GM23338 (cell line): ENCODE data around the gene WDR37. TPM values are rescaled to one million over a fixed set of nuclear protein-coding genes. Genes with fewer than 3 reads are reported as not detected.

Source experiments
- ATAC-seq: fragments of 200-7000 bp; cut with Tn5 transposase; 3 replicates; pipeline ENCODE4 v1.9.1; 2020
- DNase-seq: peaks from one replicate; pipeline ENCODE4 v3.0.0-alpha.2; 2015; ENCODE audit warnings: low spot score
- H2AFZ ChIP-seq: fragments of 200-600 bp; sonication (generic); 2 replicates; pipeline ENCODE4 v1.8.0; 2016; ENCODE audit warnings: antibody characterized with exemption, mild to moderate bottlenecking, moderate library complexity
- H3F3A ChIP-seq: fragments of 200-600 bp; sonication (generic); replicated peaks from 2 replicates; pipeline ENCODE4 v1.8.0; 2017; ENCODE audit warnings: antibody characterized with exemption, mixed run types, low read depth
- H3K27ac ChIP-seq: fragments of 200-600 bp; sonication (generic); 2 replicates; pipeline ENCODE4 v1.6.1; 2016; ENCODE audit warnings: low read depth
- H3K27me3 ChIP-seq: fragments of 200-600 bp; sonication (generic); 2 replicates; pipeline ENCODE4 v1.8.0; 2016; ENCODE audit warnings: mild to moderate bottlenecking, mixed run types, moderate library complexity; ENCODE audit not compliant: insufficient read depth
- H3K36me3 ChIP-seq: fragments of 200-600 bp; sonication (generic); 2 replicates; pipeline ENCODE4 v1.8.0; 2016; ENCODE audit warnings: mild to moderate bottlenecking; ENCODE audit not compliant: insufficient read depth
- H3K4me1 ChIP-seq: fragments of 200-600 bp; sonication (generic); 2 replicates; pipeline ENCODE4 v1.8.0; 2016; ENCODE audit warnings: mild to moderate bottlenecking, moderate library complexity; ENCODE audit not compliant: insufficient read depth
- H3K4me2 ChIP-seq: fragments of 200-600 bp; sonication (generic); 2 replicates; pipeline ENCODE4 v1.7.1; 2017; ENCODE audit warnings: mixed run types
- H3K4me3 ChIP-seq: fragments of 200-600 bp; sonication (generic); 2 replicates; pipeline ENCODE4 v1.6.1; 2016; ENCODE audit warnings: mixed run types
- H3K79me2 ChIP-seq: fragments of 200-600 bp; sonication (generic); replicated peaks from 2 replicates; pipeline ENCODE4 v1.8.0; 2017; ENCODE audit warnings: mild to moderate bottlenecking; ENCODE audit not compliant: insufficient read depth
- H3K9me2 ChIP-seq: fragments of 200-600 bp; sonication (generic); 2 replicates; pipeline ENCODE4 v1.8.0; 2017; ENCODE audit not compliant: insufficient read depth
- H4K20me1 ChIP-seq: fragments of 200-600 bp; sonication (generic); replicated peaks from 2 replicates; pipeline ENCODE4 v1.8.0; 2017; ENCODE audit warnings: mild to moderate bottlenecking; ENCODE audit not compliant: insufficient read depth
- H3K27ac Mint-ChIP-seq: 2 replicates; pipeline ENCODE4 v1.8.0; 2020; ENCODE audit warnings: inconsistent platforms, mild to moderate bottlenecking, moderate library complexity, mixed read lengths
- H3K27me3 Mint-ChIP-seq: 3 replicates; pipeline ENCODE4 v1.8.0; 2022; ENCODE audit warnings: low read depth, mild to moderate bottlenecking, moderate library complexity, mixed read lengths, inconsistent platforms; ENCODE audit not compliant: insufficient read depth, poor library complexity
- H3K36me3 Mint-ChIP-seq: 3 replicates; pipeline ENCODE4 v1.8.0; 2021; ENCODE audit warnings: low read depth, mild to moderate bottlenecking, inconsistent platforms, moderate library complexity, mixed read lengths
- H3K4me1 Mint-ChIP-seq: 3 replicates; pipeline ENCODE4 v1.8.0; 2020; ENCODE audit warnings: mild to moderate bottlenecking, inconsistent platforms, mixed read lengths
- H3K4me3 Mint-ChIP-seq: 3 replicates; pipeline ENCODE4 v1.8.0; 2021; ENCODE audit warnings: moderate library complexity, mild to moderate bottlenecking, inconsistent platforms, mixed read lengths
- H3K9me3 Mint-ChIP-seq: 3 replicates; pipeline ENCODE4 v1.8.0; 2020; ENCODE audit warnings: moderate library complexity, mild to moderate bottlenecking, inconsistent platforms, mixed read lengths
- CREB1 ChIP-seq: fragments of 250-450 bp; sonication (Bioruptor Pico); IDR thresholded peaks from 2 replicates; pipeline ENCODE4 v1.5.0; 2020; ENCODE audit warnings: low read depth, mild to moderate bottlenecking, moderate library complexity
- EZH2 ChIP-seq: fragments of 200-600 bp; sonication (generic); IDR thresholded peaks from one replicate; pipeline ENCODE4 v1.8.0; 2017; ENCODE audit warnings: antibody characterized with exemption, mild to moderate bottlenecking, low read depth; ENCODE audit not compliant: unreplicated experiment
- EZH2phosphoT487 ChIP-seq: fragments of 200-600 bp; sonication (generic); IDR thresholded peaks from one replicate; pipeline ENCODE4 v1.8.1; 2018; ENCODE audit warnings: antibody characterized with exemption; ENCODE audit not compliant: unreplicated experiment
- JUNB ChIP-seq: IDR thresholded peaks from one replicate; pipeline ENCODE4 v1.6.1; 2016; ENCODE audit warnings: antibody characterized with exemption; ENCODE audit not compliant: unreplicated experiment
- NANOG ChIP-seq: IDR thresholded peaks from 2 replicates; pipeline ENCODE4 v1.6.1; 2016; ENCODE audit warnings: antibody characterized with exemption, borderline replicate concordance
- POLR2AphosphoS5 ChIP-seq: IDR thresholded peaks from 2 replicates; pipeline ENCODE4 v1.6.1; 2016; ENCODE audit warnings: antibody characterized with exemption, low read depth
- STAT1 ChIP-seq: IDR thresholded peaks from one replicate; pipeline ENCODE4 v1.6.1; 2016; ENCODE audit warnings: antibody characterized with exemption; ENCODE audit not compliant: unreplicated experiment
- ZNF114 ChIP-seq: fragments of 250-450 bp; sonication (Bioruptor Pico); IDR thresholded peaks from 2 replicates; pipeline ENCODE4 v1.5.0; 2020; ENCODE audit warnings: mild to moderate bottlenecking, moderate library complexity
- ZNF331 ChIP-seq: fragments of 250-450 bp; sonication (Bioruptor Pico); IDR thresholded peaks from 2 replicates; pipeline ENCODE4 v1.5.0; 2020; ENCODE audit warnings: low read depth, mild to moderate bottlenecking, moderate library complexity
- polyA plus RNA-seq: library from polyadenylated mRNA; unstranded; fragments of >200 nt; fragmentation: Nextera tagmentation; extraction: Ambion mirVana; gene quantifications from 2 replicates; pipeline ENCODE4 v1.2.1, GENCODE V29; 2016
- total RNA-seq: library from RNA; depleted of rRNA; stranded (reverse); fragments of >200 nt; shearing (Covaris generic); gene quantifications from 2 replicates; pipeline ENCODE4 v1.2.3, GENCODE V29; 2014
- TF ChIP-seq, protein P1 (sequence below): fragments of 250-450 bp; sonication (Bioruptor Pico); IDR thresholded peaks from 2 replicates; pipeline ENCODE4 v1.5.0; 2020; ENCODE audit warnings: mild to moderate bottlenecking, moderate library complexity
- TF ChIP-seq, protein P2 (sequence below): IDR thresholded peaks from one replicate; pipeline ENCODE4 v1.6.1; 2018; ENCODE audit warnings: antibody characterized with exemption; ENCODE audit not compliant: unreplicated experiment
- TF ChIP-seq, protein P3 (sequence below), 2 experiments: fragments of 200-600 bp in 1 of 2; sonication (generic) in 1 of 2; conservative IDR thresholded peaks; 2 replicates each; pipeline versions ENCODE4 v1.5.1 to v1.6.1; 2016 to 2017; ENCODE audit warnings: antibody characterized with exemption in 2 of 2, low read depth in 2 of 2, mild to moderate bottlenecking in 2 of 2, moderate library complexity in 1 of 2
- TF ChIP-seq, protein P4 (sequence below): IDR thresholded peaks from 2 replicates; pipeline ENCODE4 v1.6.1; 2016; ENCODE audit warnings: antibody characterized with exemption

Gene WDR37
- total and polyA plus RNA-seq, 2 experiments from 2014 or later: 6.0 to 10.2 TPM

DNA sequence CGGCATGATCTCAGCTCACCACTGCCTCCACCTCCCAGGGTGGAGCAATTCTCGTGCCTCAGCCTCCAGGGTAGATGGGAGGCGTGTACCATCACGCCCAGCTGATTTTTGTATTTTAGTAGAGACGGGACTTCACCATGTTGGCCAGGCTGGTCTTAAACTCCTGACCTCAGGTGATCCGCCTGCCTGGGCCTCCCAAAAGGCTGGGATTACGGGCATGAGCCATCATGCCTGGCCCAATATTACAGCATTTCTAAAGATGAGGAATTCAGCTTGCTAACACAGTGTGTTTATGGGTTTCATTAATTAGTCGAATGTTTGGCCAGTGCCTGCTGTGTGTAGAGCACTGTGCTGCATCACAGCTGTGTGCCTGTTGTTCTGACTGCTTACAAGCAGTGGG lies 3.7 kb downstream of the WDR37 start:
- Histone ChIP-seq H3K4me3 (no peak overlapping the region), H3K4me2 (no peak overlapping the region), H3F3A (peaks cover 3% of the 10 kb centered on the region), H3K27me3 (no peaks in the 10 kb centered on the region), H3K27ac (no peak overlapping the region), H2AFZ (no peak overlapping the region), H3K79me2 (peaks cover 73% of the 10 kb centered on the region), H3K36me3 (no peaks in the 10 kb centered on the region), H3K9me2 (no peaks in the 10 kb centered on the region), H4K20me1 (peaks cover 7% of the 10 kb centered on the region), H3K4me1 (peaks cover 6% of the 10 kb centered on the region)
- TF ChIP-seq EZH2: no peak
- TF ChIP-seq ZNF114 (CRISPR knock-in tag): no peak
- no peak for TF ChIP-seq JUNB
- no peak for TF ChIP-seq CREB1 (CRISPR knock-in tag)
- no peak for TF ChIP-seq ZNF331 (CRISPR knock-in tag)
- TF ChIP-seq, protein P1, sequence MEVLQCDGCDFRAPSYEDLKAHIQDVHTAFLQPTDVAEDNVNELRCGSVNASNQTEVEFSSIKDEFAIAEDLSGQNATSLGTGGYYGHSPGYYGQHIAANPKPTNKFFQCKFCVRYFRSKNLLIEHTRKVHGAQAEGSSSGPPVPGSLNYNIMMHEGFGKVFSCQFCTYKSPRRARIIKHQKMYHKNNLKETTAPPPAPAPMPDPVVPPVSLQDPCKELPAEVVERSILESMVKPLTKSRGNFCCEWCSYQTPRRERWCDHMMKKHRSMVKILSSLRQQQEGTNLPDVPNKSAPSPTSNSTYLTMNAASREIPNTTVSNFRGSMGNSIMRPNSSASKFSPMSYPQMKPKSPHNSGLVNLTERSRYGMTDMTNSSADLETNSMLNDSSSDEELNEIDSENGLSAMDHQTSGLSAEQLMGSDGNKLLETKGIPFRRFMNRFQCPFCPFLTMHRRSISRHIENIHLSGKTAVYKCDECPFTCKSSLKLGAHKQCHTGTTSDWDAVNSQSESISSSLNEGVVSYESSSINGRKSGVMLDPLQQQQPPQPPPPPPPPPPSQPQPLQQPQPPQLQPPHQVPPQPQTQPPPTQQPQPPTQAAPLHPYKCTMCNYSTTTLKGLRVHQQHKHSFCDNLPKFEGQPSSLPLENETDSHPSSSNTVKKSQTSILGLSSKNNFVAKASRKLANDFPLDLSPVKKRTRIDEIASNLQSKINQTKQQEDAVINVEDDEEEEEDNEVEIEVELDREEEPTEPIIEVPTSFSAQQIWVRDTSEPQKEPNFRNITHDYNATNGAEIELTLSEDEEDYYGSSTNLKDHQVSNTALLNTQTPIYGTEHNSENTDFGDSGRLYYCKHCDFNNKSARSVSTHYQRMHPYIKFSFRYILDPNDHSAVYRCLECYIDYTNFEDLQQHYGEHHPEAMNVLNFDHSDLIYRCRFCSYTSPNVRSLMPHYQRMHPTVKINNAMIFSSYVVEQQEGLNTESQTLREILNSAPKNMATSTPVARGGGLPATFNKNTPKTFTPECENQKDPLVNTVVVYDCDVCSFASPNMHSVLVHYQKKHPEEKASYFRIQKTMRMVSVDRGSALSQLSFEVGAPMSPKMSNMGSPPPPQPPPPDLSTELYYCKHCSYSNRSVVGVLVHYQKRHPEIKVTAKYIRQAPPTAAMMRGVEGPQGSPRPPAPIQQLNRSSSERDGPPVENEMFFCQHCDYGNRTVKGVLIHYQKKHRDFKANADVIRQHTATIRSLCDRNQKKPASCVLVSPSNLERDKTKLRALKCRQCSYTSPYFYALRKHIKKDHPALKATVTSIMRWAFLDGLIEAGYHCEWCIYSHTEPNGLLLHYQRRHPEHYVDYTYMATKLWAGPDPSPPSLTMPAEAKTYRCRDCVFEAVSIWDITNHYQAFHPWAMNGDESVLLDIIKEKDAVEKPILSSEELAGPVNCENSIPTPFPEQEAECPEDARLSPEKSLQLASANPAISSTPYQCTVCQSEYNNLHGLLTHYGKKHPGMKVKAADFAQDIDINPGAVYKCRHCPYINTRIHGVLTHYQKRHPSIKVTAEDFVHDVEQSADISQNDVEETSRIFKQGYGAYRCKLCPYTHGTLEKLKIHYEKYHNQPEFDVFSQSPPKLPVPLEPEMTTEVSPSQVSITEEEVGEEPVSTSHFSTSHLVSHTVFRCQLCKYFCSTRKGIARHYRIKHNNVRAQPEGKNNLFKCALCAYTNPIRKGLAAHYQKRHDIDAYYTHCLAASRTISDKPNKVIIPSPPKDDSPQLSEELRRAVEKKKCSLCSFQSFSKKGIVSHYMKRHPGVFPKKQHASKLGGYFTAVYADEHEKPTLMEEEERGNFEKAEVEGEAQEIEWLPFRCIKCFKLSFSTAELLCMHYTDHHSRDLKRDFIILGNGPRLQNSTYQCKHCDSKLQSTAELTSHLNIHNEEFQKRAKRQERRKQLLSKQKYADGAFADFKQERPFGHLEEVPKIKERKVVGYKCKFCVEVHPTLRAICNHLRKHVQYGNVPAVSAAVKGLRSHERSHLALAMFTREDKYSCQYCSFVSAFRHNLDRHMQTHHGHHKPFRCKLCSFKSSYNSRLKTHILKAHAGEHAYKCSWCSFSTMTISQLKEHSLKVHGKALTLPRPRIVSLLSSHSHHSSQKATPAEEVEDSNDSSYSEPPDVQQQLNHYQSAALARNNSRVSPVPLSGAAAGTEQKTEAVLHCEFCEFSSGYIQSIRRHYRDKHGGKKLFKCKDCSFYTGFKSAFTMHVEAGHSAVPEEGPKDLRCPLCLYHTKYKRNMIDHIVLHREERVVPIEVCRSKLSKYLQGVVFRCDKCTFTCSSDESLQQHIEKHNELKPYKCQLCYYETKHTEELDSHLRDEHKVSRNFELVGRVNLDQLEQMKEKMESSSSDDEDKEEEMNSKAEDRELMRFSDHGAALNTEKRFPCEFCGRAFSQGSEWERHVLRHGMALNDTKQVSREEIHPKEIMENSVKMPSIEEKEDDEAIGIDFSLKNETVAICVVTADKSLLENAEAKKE (CRISPR knock-in tag): no peak
- TF ChIP-seq NANOG: no peak
- no peak for TF ChIP-seq EZH2phosphoT487
- TF ChIP-seq, protein P2, sequence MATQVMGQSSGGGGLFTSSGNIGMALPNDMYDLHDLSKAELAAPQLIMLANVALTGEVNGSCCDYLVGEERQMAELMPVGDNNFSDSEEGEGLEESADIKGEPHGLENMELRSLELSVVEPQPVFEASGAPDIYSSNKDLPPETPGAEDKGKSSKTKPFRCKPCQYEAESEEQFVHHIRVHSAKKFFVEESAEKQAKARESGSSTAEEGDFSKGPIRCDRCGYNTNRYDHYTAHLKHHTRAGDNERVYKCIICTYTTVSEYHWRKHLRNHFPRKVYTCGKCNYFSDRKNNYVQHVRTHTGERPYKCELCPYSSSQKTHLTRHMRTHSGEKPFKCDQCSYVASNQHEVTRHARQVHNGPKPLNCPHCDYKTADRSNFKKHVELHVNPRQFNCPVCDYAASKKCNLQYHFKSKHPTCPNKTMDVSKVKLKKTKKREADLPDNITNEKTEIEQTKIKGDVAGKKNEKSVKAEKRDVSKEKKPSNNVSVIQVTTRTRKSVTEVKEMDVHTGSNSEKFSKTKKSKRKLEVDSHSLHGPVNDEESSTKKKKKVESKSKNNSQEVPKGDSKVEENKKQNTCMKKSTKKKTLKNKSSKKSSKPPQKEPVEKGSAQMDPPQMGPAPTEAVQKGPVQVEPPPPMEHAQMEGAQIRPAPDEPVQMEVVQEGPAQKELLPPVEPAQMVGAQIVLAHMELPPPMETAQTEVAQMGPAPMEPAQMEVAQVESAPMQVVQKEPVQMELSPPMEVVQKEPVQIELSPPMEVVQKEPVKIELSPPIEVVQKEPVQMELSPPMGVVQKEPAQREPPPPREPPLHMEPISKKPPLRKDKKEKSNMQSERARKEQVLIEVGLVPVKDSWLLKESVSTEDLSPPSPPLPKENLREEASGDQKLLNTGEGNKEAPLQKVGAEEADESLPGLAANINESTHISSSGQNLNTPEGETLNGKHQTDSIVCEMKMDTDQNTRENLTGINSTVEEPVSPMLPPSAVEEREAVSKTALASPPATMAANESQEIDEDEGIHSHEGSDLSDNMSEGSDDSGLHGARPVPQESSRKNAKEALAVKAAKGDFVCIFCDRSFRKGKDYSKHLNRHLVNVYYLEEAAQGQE: no peak
- TF ChIP-seq, protein P3, sequence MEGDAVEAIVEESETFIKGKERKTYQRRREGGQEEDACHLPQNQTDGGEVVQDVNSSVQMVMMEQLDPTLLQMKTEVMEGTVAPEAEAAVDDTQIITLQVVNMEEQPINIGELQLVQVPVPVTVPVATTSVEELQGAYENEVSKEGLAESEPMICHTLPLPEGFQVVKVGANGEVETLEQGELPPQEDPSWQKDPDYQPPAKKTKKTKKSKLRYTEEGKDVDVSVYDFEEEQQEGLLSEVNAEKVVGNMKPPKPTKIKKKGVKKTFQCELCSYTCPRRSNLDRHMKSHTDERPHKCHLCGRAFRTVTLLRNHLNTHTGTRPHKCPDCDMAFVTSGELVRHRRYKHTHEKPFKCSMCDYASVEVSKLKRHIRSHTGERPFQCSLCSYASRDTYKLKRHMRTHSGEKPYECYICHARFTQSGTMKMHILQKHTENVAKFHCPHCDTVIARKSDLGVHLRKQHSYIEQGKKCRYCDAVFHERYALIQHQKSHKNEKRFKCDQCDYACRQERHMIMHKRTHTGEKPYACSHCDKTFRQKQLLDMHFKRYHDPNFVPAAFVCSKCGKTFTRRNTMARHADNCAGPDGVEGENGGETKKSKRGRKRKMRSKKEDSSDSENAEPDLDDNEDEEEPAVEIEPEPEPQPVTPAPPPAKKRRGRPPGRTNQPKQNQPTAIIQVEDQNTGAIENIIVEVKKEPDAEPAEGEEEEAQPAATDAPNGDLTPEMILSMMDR (conservative IDR thresholded peaks at IDR 0.05; ENCODE audit: low read depth in 2 of 2): no peak
- no peak for TF ChIP-seq POLR2AphosphoS5
- no peak for TF ChIP-seq STAT1
- TF ChIP-seq, protein P4, sequence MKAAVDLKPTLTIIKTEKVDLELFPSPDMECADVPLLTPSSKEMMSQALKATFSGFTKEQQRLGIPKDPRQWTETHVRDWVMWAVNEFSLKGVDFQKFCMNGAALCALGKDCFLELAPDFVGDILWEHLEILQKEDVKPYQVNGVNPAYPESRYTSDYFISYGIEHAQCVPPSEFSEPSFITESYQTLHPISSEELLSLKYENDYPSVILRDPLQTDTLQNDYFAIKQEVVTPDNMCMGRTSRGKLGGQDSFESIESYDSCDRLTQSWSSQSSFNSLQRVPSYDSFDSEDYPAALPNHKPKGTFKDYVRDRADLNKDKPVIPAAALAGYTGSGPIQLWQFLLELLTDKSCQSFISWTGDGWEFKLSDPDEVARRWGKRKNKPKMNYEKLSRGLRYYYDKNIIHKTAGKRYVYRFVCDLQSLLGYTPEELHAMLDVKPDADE: no peak
- Mint-ChIP-seq H3K9me3 (no peaks in the 10 kb centered on the region), H3K27ac (no peak overlapping the region), H3K4me1 (peaks cover 18% of the 10 kb centered on the region), H3K4me3 (no peak overlapping the region), H3K36me3 (no peaks in the 10 kb centered on the region), H3K27me3 (peaks cover 7% of the 10 kb centered on the region)
- DNase-seq (no peak), ATAC-seq (no peak)
